ENCODE data around the gene FIP1L1. TPM values are rescaled to one million over a fixed set of nuclear protein-coding genes. Genes with fewer than 3 reads are reported as not detected.

FIP1L1 gene
- total RNA-seq, 1 donor from 2014 or later: 46.0 TPM

GRCh38 chr4:53427366-53427765 lies 49.9 kb downstream of the FIP1L1 start:
- no peak for DNase-seq (ENCODE audit: low spot score)
- Mint-ChIP-seq H3K4me1 (ENCODE audit: low read depth) (peaks cover 2% of the 10 kb centered on the region), H3K4me3 (ENCODE audit: unreplicated experiment) (no peak overlapping the region), H3K27ac (ENCODE audit: unreplicated experiment) (no peak overlapping the region), H3K36me3 (ENCODE audit: low read depth) (peaks cover 24% of the 10 kb centered on the region), H3K9me3 (ENCODE audit: low read depth) (no peaks in the 10 kb centered on the region), H3K27me3 (ENCODE audit: low read depth) (no peaks in the 10 kb centered on the region)
- TF ChIP-seq CTCF (IDR thresholded peaks at IDR 0.05): no peak

GRCh38 chr4:53431052-53431451 lies 53.6 kb downstream of the FIP1L1 start:
- Mint-ChIP-seq H3K4me3 (ENCODE audit: unreplicated experiment) (no peak overlapping the region), H3K9me3 (ENCODE audit: low read depth) (no peaks in the 10 kb centered on the region), H3K36me3 (ENCODE audit: low read depth) (peaks cover 23% of the 10 kb centered on the region), H3K27ac (ENCODE audit: unreplicated experiment) (no peak overlapping the region), H3K27me3 (ENCODE audit: low read depth) (no peaks in the 10 kb centered on the region), H3K4me1 (ENCODE audit: low read depth) (peaks cover 1% of the 10 kb centered on the region)
- DNase-seq (ENCODE audit: low spot score): no peak
- TF ChIP-seq CTCF (IDR thresholded peaks at IDR 0.05): no peak

GRCh38 chr4:53432528-53433424 lies 55.3 kb downstream of the FIP1L1 start:
- Mint-ChIP-seq H3K27ac (ENCODE audit: unreplicated experiment) (no peak overlapping the region), H3K9me3 (ENCODE audit: low read depth) (no peaks in the 10 kb centered on the region), H3K27me3 (ENCODE audit: low read depth) (no peaks in the 10 kb centered on the region), H3K4me1 (ENCODE audit: low read depth) (peaks cover 3% of the 10 kb centered on the region), H3K36me3 (ENCODE audit: low read depth) (peaks cover 24% of the 10 kb centered on the region), H3K4me3 (ENCODE audit: unreplicated experiment) (no peak overlapping the region)
- TF ChIP-seq CTCF (IDR thresholded peaks at IDR 0.05): no peak
- DNase-seq (ENCODE audit: low spot score): no peak

- DNase-seq (ENCODE audit: low spot score): no peak
- TF ChIP-seq CTCF (IDR thresholded peaks at IDR 0.05): no peak
- Mint-ChIP-seq H3K27me3 (ENCODE audit: low read depth) (no peaks in the 10 kb centered on the region), H3K4me1 (ENCODE audit: low read depth) (peaks cover 3% of the 10 kb centered on the region), H3K4me3 (ENCODE audit: unreplicated experiment) (no peak overlapping the region), H3K9me3 (ENCODE audit: low read depth) (no peaks in the 10 kb centered on the region), H3K27ac (ENCODE audit: unreplicated experiment) (no peak overlapping the region), H3K36me3 (ENCODE audit: low read depth) (peaks cover 8% of the 10 kb centered on the region)
Observed at GRCh38 chr4:53436251-53436650, 58.8 kb downstream of the FIP1L1 start.

- DNase-seq (ENCODE audit: low spot score): no peak
- Mint-ChIP-seq H3K4me3 (ENCODE audit: unreplicated experiment) (no peak overlapping the region), H3K27ac (ENCODE audit: unreplicated experiment) (no peak overlapping the region), H3K27me3 (ENCODE audit: low read depth) (no peaks in the 10 kb centered on the region), H3K36me3 (ENCODE audit: low read depth) (peaks cover 26% of the 10 kb centered on the region), H3K9me3 (ENCODE audit: low read depth) (no peaks in the 10 kb centered on the region), H3K4me1 (ENCODE audit: low read depth) (no peaks in the 10 kb centered on the region)
- no peak for TF ChIP-seq CTCF (IDR thresholded peaks at IDR 0.05)
Observed at GRCh38 chr4:53441564-53441963, 64.1 kb downstream of the FIP1L1 start.
